HepG2 (cell line): Measurements from ENCODE around the gene AQP5. TPM values are rescaled to one million over a fixed set of nuclear protein-coding genes. Genes with fewer than 3 reads are reported as not detected.
"Not testable (repeated sequence)": the region's sequence is repeated elsewhere in the genome, so short reads cannot be mapped to it uniquely, and the experiment has no call there.

ENCODE experiments used
- ATAC-seq: fragments of 200-7000 bp; cut with Tn5 transposase; 3 replicates; pipeline ENCODE4 v1.9.1; 2020; ENCODE audit warnings: mild to moderate bottlenecking, moderate library complexity
- BruUV-seq: library from RNA; stranded (reverse); fragments of 400-500 nt; replicated peaks from 2 replicates; lab custom pipeline; 2021; lab: Mats Ljungman, UMichigan
- CTCF ChIA-PET: fragments of 300-600 bp; formaldehyde crosslinking; extraction: SDS; loops from one replicate; lab custom pipeline; 2021; ENCODE audit warnings: low total read pairs, inconsistent platforms, low intra/inter-chr PET ratio; lab: Yijun Ruan, JAX
- POLR2A ChIA-PET: fragments of 350-600 bp; sonication (Branson Sonifier 250); formaldehyde crosslinking; loops from one replicate; lab custom pipeline; 2020; ENCODE audit warnings: antibody characterized with exemption, inconsistent platforms; lab: Yijun Ruan, JAX
- DNase-seq: peaks from one replicate; pipeline ENCODE4 v3.0.0-alpha.2; 2015; ENCODE audit warnings: low spot score
- FAIRE-seq: peaks from 3 replicates; lab custom pipeline; 2011; peaks lifted over from hg19 to GRCh38; lab: Jason Lieb, UNC
- H2AFZ ChIP-seq: one replicate; pipeline ENCODE4 v1.6.1; 2011; ENCODE audit warnings: low read length, inconsistent platforms
- H3K27ac ChIP-seq: fragments of 300-600 bp; 3 replicates; pipeline ENCODE4 v1.8.0; 2011; ENCODE audit warnings: mixed run types, mild to moderate bottlenecking, mixed read lengths, low read length, inconsistent platforms; ENCODE audit not compliant: insufficient read depth; ENCODE audit errors: extremely low read length
- H3K27me3 ChIP-seq, 2 experiments: fragments of 200-600 bp in 1 of 2; 2 replicates in 1 of 2; 3 replicates in 1 of 2; pipeline versions ENCODE4 v1.6.0 to v1.8.0; 2011; ENCODE audit warnings: low read length in 2 of 2, mild to moderate bottlenecking in 2 of 2, moderate library complexity in 2 of 2, inconsistent platforms in 1 of 2; ENCODE audit not compliant: insufficient read depth in 2 of 2, control insufficient read depth in 1 of 2
- H3K36me3 ChIP-seq, 2 experiments: fragments of 200-600 bp in 1 of 2; replicated peaks in 1 of 2; 2 replicates in 1 of 2; 3 replicates in 1 of 2; pipeline versions ENCODE4 v1.5.1 to v1.8.0; 2011; ENCODE audit warnings: low read length in 2 of 2, inconsistent platforms in 1 of 2; ENCODE audit not compliant: insufficient read depth in 2 of 2, control insufficient read depth in 1 of 2
- H3K4me1 ChIP-seq: 2 replicates; pipeline ENCODE4 v1.5.1; 2012; ENCODE audit warnings: low read length, inconsistent platforms; ENCODE audit not compliant: insufficient read depth
- H3K4me2 ChIP-seq: 2 replicates; pipeline ENCODE4 v1.6.0; 2011; ENCODE audit warnings: low read depth, low read length, inconsistent platforms
- H3K4me3 ChIP-seq, 3 experiments: fragments of 200-600 bp in 1 of 3; sonication (generic), shearing (Covaris generic) in 1 of 3; replicated peaks in 1 of 3; 2 replicates each; pipeline ENCODE4 v1.5.1; 2011 to 2016; ENCODE audit warnings: low read length in 3 of 3, inconsistent platforms in 2 of 3, low read depth in 2 of 3, mild to moderate bottlenecking in 2 of 3, control low read depth in 1 of 3, mixed read lengths in 1 of 3; ENCODE audit not compliant: insufficient read depth in 1 of 3
- H3K79me2 ChIP-seq: one replicate; pipeline ENCODE4 v1.6.1; 2011; ENCODE audit warnings: low read length, inconsistent platforms; ENCODE audit not compliant: insufficient read depth
- H3K9ac ChIP-seq: 2 replicates; pipeline ENCODE4 v1.6.0; 2011; ENCODE audit warnings: mild to moderate bottlenecking, low read depth, low read length, inconsistent platforms; ENCODE audit not compliant: insufficient read depth
- H3K9me3 ChIP-seq: 2 replicates; pipeline ENCODE4 v1.5.1; 2012; ENCODE audit warnings: mild to moderate bottlenecking, low read length
- H4K20me1 ChIP-seq: 2 replicates; pipeline ENCODE4 v1.6.0; 2011; ENCODE audit warnings: inconsistent platforms, mild to moderate bottlenecking, low read length, moderate library complexity; ENCODE audit not compliant: insufficient read depth
- FOXC1 ChIP-seq: sonication (generic); formaldehyde crosslinking; IDR thresholded peaks from 2 replicates; pipeline ENCODE4 v1.8.0; 2022; ENCODE audit warnings: mild to moderate bottlenecking, missing genetic modification reagents, borderline replicate concordance
- JDP2 ChIP-seq: sonication (generic); formaldehyde crosslinking; IDR thresholded peaks from 2 replicates; pipeline ENCODE4 v1.8.1; 2022; ENCODE audit warnings: missing genetic modification reagents, borderline replicate concordance
- PAWR ChIP-seq: sonication (generic); formaldehyde crosslinking; IDR thresholded peaks from 2 replicates; pipeline ENCODE4 v1.4.0; 2020; ENCODE audit warnings: missing genetic modification reagents, mild to moderate bottlenecking, borderline replicate concordance
- PHF5A ChIP-seq: IDR thresholded peaks from one replicate; pipeline ENCODE4 v1.6.1; 2018; ENCODE audit warnings: low read depth, missing genetic modification reagents; ENCODE audit not compliant: unreplicated experiment
- ZBTB21 ChIP-seq: sonication (generic); formaldehyde crosslinking; IDR thresholded peaks from 2 replicates; pipeline ENCODE4 v1.4.0; 2020; ENCODE audit warnings: missing genetic modification reagents
- ZMYM2 ChIP-seq: sonication (generic); formaldehyde crosslinking; IDR thresholded peaks from 2 replicates; pipeline ENCODE4 v1.8.0; 2022; ENCODE audit warnings: mild to moderate bottlenecking, missing genetic modification reagents
- ZSCAN5A ChIP-seq: sonication (generic); formaldehyde crosslinking; IDR thresholded peaks from 2 replicates; pipeline ENCODE4 v1.8.0; 2022; ENCODE audit warnings: mild to moderate bottlenecking, missing genetic modification reagents, borderline replicate concordance
- WGBS: methylation state at CpG from one replicate; pipeline ENCODE4 v1.1.6; 2017; ENCODE audit warnings: low lambda C conversion rate; 5-methylcytosine and 5-hydroxymethylcytosine counted together
- in situ Hi-C: cut with HindIII; loops from 2 replicates; pipeline ENCODE4 v1.10.0; 2017; ENCODE audit warnings: low pct_unique_long_range_greater_than_20kb; ENCODE audit not compliant: extremely low pct_ligation_motif_present
- intact Hi-C: fragments of 100-400 bp; cut with micrococcal nuclease; formaldehyde crosslinking; loops from one replicate; pipeline ENCODE4 v1.10.0; 2022; ENCODE audit not compliant: unreplicated experiment
- polyA plus RNA-seq, 8 experiments: library from polyadenylated mRNA; depleted of rRNA in 3 of 8; stranded (reverse) in 7 of 8; unstranded in 1 of 8; fragments of >200 nt; fragmentation: Illumina TruSeq in 4 of 8; extraction: Trizol in 4 of 8; gene quantifications; 2 replicates each; pipeline versions ENCODE4 v1.2.1 to v1.2.3, GENCODE V29; 2011 to 2016; ENCODE audit warnings: low read depth in 4 of 8, missing spikeins in 1 of 8, mixed read lengths in 1 of 8; ENCODE audit not compliant: insufficient read depth in 1 of 8
- total RNA-seq, 5 experiments: library from RNA; depleted of rRNA; stranded (reverse); fragments of >200 nt; fragmentation: Illumina TruSeq; extraction: Trizol; gene quantifications; 2 replicates each; pipeline ENCODE4 v1.2.3, GENCODE V29; 2016; ENCODE audit warnings: low read depth in 1 of 5

Gene AQP5
- total and polyA plus RNA-seq, 2 of the 13 experiments (the other 11 are each of a cell fraction or from before 2014, with no cell fraction given), result not detected

- TF ChIP-seq ZSCAN5A (CRISPR knock-in tag), result no peak
- no peak for TF ChIP-seq JDP2
- TF ChIP-seq FOXC1 (CRISPR knock-in tag), result no peak
- TF ChIP-seq ZBTB21 (CRISPR knock-in tag), result no peak
- TF ChIP-seq ZMYM2 (CRISPR knock-in tag), result no peak
- TF ChIP-seq PHF5A, result no peak
- TF ChIP-seq PAWR (CRISPR knock-in tag), result no peak
These were observed 26.1 kb downstream of the AQP5 start (continued) for GRCh38 chr12:49987625-49988303.

DNA sequence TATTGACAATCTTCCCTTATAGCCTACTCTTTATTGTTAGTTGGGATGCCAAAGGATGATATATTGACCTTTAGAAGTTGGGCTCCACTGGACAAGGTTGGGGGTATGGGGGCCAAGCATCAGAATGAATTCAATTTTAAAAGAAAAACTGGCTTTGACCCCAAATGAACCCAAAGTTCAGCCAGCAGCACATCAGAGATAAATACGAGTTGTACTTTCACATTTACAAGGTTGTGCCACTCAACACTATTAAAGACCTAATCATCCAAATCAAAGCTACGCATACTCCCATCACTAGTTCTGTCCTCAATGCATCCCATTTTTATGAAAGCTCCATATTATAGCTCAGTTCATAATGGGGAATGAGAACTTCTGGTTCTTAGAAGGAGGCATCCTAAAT is 27.7 kb downstream of the AQP5 start:
- DNase-seq, H4K20me1 ChIP-seq, H3K27me3 ChIP-seq, intact Hi-C loops, in situ Hi-C loops, FAIRE-seq, ATAC-seq, H3K4me2 ChIP-seq, POLR2A ChIA-PET, H2AFZ ChIP-seq, H3K4me3 ChIP-seq, H3K79me2 ChIP-seq, H3K9me3 ChIP-seq, H3K27ac ChIP-seq, H3K9ac ChIP-seq, CTCF ChIA-PET: not testable (repeated sequence)
- 100% methylated on average over 2 of the region's 2 CpGs for WGBS
- peaks cover 23% of the 10 kb centered on the region for H3K4me1 ChIP-seq
- peaks cover 18 to 24% of the 10 kb centered on the region in 2 experiments for H3K36me3 ChIP-seq
- TSS peak; percentile 39 for BruUV-seq
